Neural cell (in vitro differentiated cells): ENCODE results near the gene RUFY2. TPM values are rescaled to one million over a fixed set of nuclear protein-coding genes. Genes with fewer than 3 reads are reported as not detected.

Source experiments
- H2AFZ ChIP-seq: fragments of 200-600, 300-800 bp; sonication (generic), shearing (Covaris generic); 2 replicates; pipeline ENCODE4 v1.6.0; 2014; ENCODE audit warnings: low read depth, mild to moderate bottlenecking, antibody characterized with exemption, low read length, moderate library complexity
- H3F3A ChIP-seq: fragments of 200-600 bp; shearing (Covaris generic); 2 replicates; pipeline ENCODE4 v1.6.1; 2016; ENCODE audit warnings: mild to moderate bottlenecking, moderate library complexity, mixed read lengths, antibody characterized with exemption, low read length; ENCODE audit not compliant: insufficient read depth, poor library complexity, severe bottlenecking
- H3K27ac ChIP-seq: fragments of 200-600, 300-800 bp; sonication (generic), shearing (Covaris generic); 2 replicates; pipeline ENCODE4 v1.5.1; 2014; ENCODE audit warnings: mild to moderate bottlenecking, low read length, moderate library complexity
- H3K27me3 ChIP-seq: fragments of 300-800, 200-600 bp; sonication (generic), shearing (Covaris generic); 2 replicates; pipeline ENCODE4 v1.6.0; 2014; ENCODE audit warnings: mild to moderate bottlenecking, low read depth, low read length, moderate library complexity; ENCODE audit not compliant: insufficient read depth
- H3K36me3 ChIP-seq: fragments of 300-800, 200-600 bp; sonication (generic), shearing (Covaris generic); 2 replicates; pipeline ENCODE4 v1.5.1; 2014; ENCODE audit warnings: mild to moderate bottlenecking, antibody characterized with exemption, low read length, moderate library complexity; ENCODE audit not compliant: insufficient read depth
- H3K4me2 ChIP-seq: fragments of 300-800, 200-600 bp; sonication (generic), shearing (Covaris generic); 2 replicates; pipeline ENCODE4 v1.6.0; 2014; ENCODE audit warnings: mild to moderate bottlenecking, low read length
- H3K4me3 ChIP-seq: fragments of 300-800, 200-600 bp; sonication (generic), shearing (Covaris generic); 2 replicates; pipeline ENCODE4 v1.5.1; 2014; ENCODE audit warnings: mild to moderate bottlenecking, low read length, moderate library complexity
- H3K79me2 ChIP-seq: fragments of 200-600 bp; shearing (Covaris generic); replicated peaks from 2 replicates; pipeline ENCODE4 v1.6.0; 2014; ENCODE audit warnings: mild to moderate bottlenecking, low read length, moderate library complexity; ENCODE audit not compliant: insufficient read depth
- H3K9ac ChIP-seq: fragments of 300-800, 200-600 bp; sonication (generic), shearing (Covaris generic); 2 replicates; pipeline ENCODE4 v1.6.1; 2016; ENCODE audit warnings: mild to moderate bottlenecking, low read length, mixed read lengths
- H3K9me2 ChIP-seq: fragments of 200-600 bp; shearing (Covaris generic); 2 replicates; pipeline ENCODE4 v1.6.1; 2016; ENCODE audit warnings: mild to moderate bottlenecking, low read length, mixed read lengths; ENCODE audit not compliant: insufficient read depth
- H3K9me3 ChIP-seq: fragments of 200-600, 300-800 bp; sonication (generic), shearing (Covaris generic); 2 replicates; pipeline ENCODE4 v1.6.1; 2016; ENCODE audit warnings: mild to moderate bottlenecking, mixed run types, low read length, moderate library complexity, mixed read lengths
- H4K20me1 ChIP-seq: fragments of 200-600 bp; shearing (Covaris generic); 2 replicates; pipeline ENCODE4 v1.6.1; 2016; ENCODE audit warnings: mild to moderate bottlenecking, mixed run types; ENCODE audit not compliant: insufficient read depth
- CTCF ChIP-seq: fragments of 450-650 bp; IDR thresholded peaks from 2 replicates; pipeline ENCODE4 v1.5.1; 2014; ENCODE audit warnings: antibody characterized with exemption, mild to moderate bottlenecking, moderate library complexity; ENCODE audit not compliant: poor library complexity, severe bottlenecking
- EP300 ChIP-seq: fragments of 450-650 bp; conservative IDR thresholded peaks from 2 replicates; pipeline ENCODE4 v1.6.1; 2014; ENCODE audit warnings: antibody characterized with exemption, mild to moderate bottlenecking, moderate library complexity; ENCODE audit not compliant: poor library complexity, severe bottlenecking
- EZH2 ChIP-seq: fragments of 200-600, 300-800 bp; shearing (Covaris generic), sonication (generic); IDR thresholded peaks from 2 replicates; pipeline ENCODE4 v1.6.1; 2014; ENCODE audit warnings: antibody characterized with exemption, low read length, borderline replicate concordance, mild to moderate bottlenecking; ENCODE audit not compliant: insufficient read depth, poor library complexity, severe bottlenecking
- MXI1 ChIP-seq: fragments of 450-650 bp; conservative IDR thresholded peaks from 2 replicates; pipeline ENCODE4 v1.6.1; 2014; ENCODE audit warnings: antibody characterized with exemption, mild to moderate bottlenecking; ENCODE audit not compliant: poor library complexity, severe bottlenecking
- POLR2AphosphoS5 ChIP-seq: IDR thresholded peaks from 2 replicates; pipeline ENCODE4 v1.6.1; 2012
- RAD21 ChIP-seq: fragments of 450-650 bp; conservative IDR thresholded peaks from 2 replicates; pipeline ENCODE4 v1.6.1; 2014; ENCODE audit warnings: antibody characterized with exemption, mild to moderate bottlenecking, moderate library complexity
- REST ChIP-seq: IDR thresholded peaks from 2 replicates; pipeline ENCODE4 v1.6.1; 2012; ENCODE audit warnings: borderline replicate concordance
- SMC3 ChIP-seq: fragments of 450-650 bp; conservative IDR thresholded peaks from 2 replicates; pipeline ENCODE4 v1.6.1; 2014; ENCODE audit warnings: antibody characterized with exemption, mild to moderate bottlenecking, moderate library complexity; ENCODE audit not compliant: poor library complexity
- TAF1 ChIP-seq: IDR thresholded peaks from 2 replicates; pipeline ENCODE4 v1.6.1; 2012; ENCODE audit warnings: low read depth
- polyA plus RNA-seq: library from polyadenylated mRNA; depleted of rRNA; stranded (reverse); fragments of >200 nt; gene quantifications from 2 replicates; pipeline ENCODE4 v1.2.3, GENCODE V29; 2014

The RUFY2 gene
- polyA plus RNA-seq, 1 donor from 2014 or later = 168 TPM

DNA sequence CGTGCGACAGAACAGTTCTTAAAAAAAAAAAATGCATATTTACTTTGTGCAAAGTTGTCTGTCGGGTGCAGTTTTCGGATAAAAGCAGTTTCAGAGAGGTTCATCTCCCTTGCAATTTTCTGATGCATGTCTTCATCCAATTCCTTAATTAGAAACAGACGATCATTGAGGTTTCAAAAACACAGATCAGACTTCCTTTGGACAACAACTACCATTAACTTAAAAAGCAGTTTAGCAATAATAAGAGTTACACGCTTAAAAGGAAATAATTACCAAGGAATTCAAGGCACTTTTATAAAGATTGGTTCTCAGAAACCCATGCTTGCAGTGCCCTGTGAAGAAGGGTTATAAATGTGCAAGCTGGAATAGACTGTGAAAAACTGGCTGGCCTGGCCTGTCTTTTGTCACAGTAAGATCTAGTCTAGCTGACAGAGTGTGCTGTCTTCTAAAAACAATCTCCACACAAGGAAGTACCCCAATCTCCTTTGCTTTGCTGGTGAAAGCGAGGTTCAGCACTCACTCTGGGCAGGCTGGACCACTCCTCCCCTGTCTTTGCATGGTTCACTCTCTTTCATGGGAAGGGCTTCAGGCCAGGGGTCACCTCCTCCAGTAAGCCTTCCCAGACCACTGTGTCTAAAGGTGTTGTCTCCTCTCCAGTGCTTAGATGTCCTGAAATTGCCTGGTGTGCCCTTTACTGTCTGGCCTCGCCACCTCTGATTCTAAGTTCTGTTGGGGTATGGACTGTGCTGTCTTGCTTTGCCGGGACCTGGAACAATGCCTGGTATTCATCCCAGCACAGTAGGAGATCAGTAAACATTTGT is 110.0 kb downstream of the RUFY2 start:
- Histone ChIP-seq H3K9me3 (no peaks in the 10 kb centered on the region), H2AFZ (no peak overlapping the region), H3K79me2 (no peaks in the 10 kb centered on the region), H4K20me1 (no peaks in the 10 kb centered on the region), H3K9me2 (no peaks in the 10 kb centered on the region), H3K27me3 (no peaks in the 10 kb centered on the region), H3K4me2 (no peak overlapping the region), H3K27ac (no peak overlapping the region), H3K36me3 (no peaks in the 10 kb centered on the region), H3K4me3 (no peak overlapping the region), H3K9ac (no peak overlapping the region), H3F3A (no peaks in the 10 kb centered on the region)
- TF ChIP-seq MXI1 = no peak
- no peak for TF ChIP-seq EP300
- TF ChIP-seq REST = no peak
- TF ChIP-seq CTCF = no peak
- TF ChIP-seq TAF1 = no peak
- TF ChIP-seq RAD21 = no peak
- TF ChIP-seq POLR2AphosphoS5 = no peak
- no peak for TF ChIP-seq EZH2
- no peak for TF ChIP-seq SMC3

Other genes starting within 250 kb of the RUFY2 start
- 2.5 and 3.0 TPM in 2 replicates for gene ATOH7, start 175.2 kb downstream of the RUFY2 start, polyA plus RNA-seq
- 66.0 and 74.2 TPM in 2 replicates for gene HNRNPH3, start 75.2 kb downstream of the RUFY2 start, polyA plus RNA-seq
- gene PBLD, start 74.3 kb downstream of the RUFY2 start, polyA plus RNA-seq = 6.4 and 6.7 TPM in 2 replicates
- gene DNA2, start 64.7 kb upstream of the RUFY2 start, polyA plus RNA-seq = 14.0 and 15.2 TPM in 2 replicates
- gene SLC25A16, start 120.2 kb upstream of the RUFY2 start, polyA plus RNA-seq = 9.9 and 10.1 TPM in 2 replicates
- gene TET1, start 153.1 kb upstream of the RUFY2 start, polyA plus RNA-seq = 3.6 and 5.2 TPM in 2 replicates